ENCODE data around the gene PRKCB. TPM values are rescaled to one million over a fixed set of nuclear protein-coding genes. Genes with fewer than 3 reads are reported as not detected.

The PRKCB gene
- total RNA-seq, 3 donors from 2014 or later: 1.3 to 5.3 (median 4.7) TPM

DNA sequence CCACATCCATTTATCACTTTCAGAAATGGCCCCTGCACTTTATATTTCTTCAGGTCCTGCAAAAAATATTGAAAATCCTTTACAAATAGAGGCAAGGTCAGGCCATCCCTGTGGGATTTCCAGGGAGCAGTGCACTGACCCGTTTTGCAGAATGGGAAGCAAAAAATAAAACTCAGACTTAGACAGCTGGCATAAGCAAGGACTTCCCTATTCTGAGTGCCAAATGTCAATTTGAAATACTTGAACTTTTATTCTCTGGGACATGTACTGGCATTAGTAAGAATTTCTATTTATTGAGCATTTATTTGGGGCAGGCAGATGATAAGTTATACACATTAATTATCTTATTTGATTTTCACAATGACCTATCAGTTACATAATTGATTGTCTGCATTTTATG is 32.4 kb downstream of the PRKCB start:
- H3K36me3 ChIP-seq: no peaks in the 10 kb centered on the region
- no peaks in the 10 kb centered on the region for H3K9me3 ChIP-seq
- no peak overlapping the region for H3K4me3 ChIP-seq
- H3K27me3 ChIP-seq: no peaks in the 10 kb centered on the region
- intact Hi-C loops (cut with DNase I; ENCODE audit: low total_unique reads): no loop called here
- no peak overlapping the region for H3K27ac ChIP-seq
- DNase-seq (ENCODE audit: low spot score in 2 of 2): no peak
- TF ChIP-seq POLR2A (IDR thresholded peaks at IDR 0.05): no peak
- TF ChIP-seq, protein P1, sequence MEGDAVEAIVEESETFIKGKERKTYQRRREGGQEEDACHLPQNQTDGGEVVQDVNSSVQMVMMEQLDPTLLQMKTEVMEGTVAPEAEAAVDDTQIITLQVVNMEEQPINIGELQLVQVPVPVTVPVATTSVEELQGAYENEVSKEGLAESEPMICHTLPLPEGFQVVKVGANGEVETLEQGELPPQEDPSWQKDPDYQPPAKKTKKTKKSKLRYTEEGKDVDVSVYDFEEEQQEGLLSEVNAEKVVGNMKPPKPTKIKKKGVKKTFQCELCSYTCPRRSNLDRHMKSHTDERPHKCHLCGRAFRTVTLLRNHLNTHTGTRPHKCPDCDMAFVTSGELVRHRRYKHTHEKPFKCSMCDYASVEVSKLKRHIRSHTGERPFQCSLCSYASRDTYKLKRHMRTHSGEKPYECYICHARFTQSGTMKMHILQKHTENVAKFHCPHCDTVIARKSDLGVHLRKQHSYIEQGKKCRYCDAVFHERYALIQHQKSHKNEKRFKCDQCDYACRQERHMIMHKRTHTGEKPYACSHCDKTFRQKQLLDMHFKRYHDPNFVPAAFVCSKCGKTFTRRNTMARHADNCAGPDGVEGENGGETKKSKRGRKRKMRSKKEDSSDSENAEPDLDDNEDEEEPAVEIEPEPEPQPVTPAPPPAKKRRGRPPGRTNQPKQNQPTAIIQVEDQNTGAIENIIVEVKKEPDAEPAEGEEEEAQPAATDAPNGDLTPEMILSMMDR (IDR thresholded peaks at IDR 0.05): no peak
- H3K4me1 ChIP-seq: no peaks in the 10 kb centered on the region

- Histone ChIP-seq H3K27me3 (no peaks in the 10 kb centered on the region), H3K36me3 (no peaks in the 10 kb centered on the region), H3K4me1 (no peaks in the 10 kb centered on the region), H3K4me3 (no peak overlapping the region), H3K27ac (no peak overlapping the region), H3K9me3 (no peaks in the 10 kb centered on the region)
- intact Hi-C loops (cut with DNase I; ENCODE audit: low total_unique reads): no loop called here
- DNase-seq (ENCODE audit: low spot score in 2 of 2): no peak
- TF ChIP-seq, protein P1 (IDR thresholded peaks at IDR 0.05): no peak
- TF ChIP-seq POLR2AphosphoS5 (IDR thresholded peaks at IDR 0.05) (no peak), POLR2A (IDR thresholded peaks at IDR 0.05) (no peak)
Observed at GRCh38 chr16:23869052-23869451, 33.3 kb downstream of the PRKCB start.

DNA sequence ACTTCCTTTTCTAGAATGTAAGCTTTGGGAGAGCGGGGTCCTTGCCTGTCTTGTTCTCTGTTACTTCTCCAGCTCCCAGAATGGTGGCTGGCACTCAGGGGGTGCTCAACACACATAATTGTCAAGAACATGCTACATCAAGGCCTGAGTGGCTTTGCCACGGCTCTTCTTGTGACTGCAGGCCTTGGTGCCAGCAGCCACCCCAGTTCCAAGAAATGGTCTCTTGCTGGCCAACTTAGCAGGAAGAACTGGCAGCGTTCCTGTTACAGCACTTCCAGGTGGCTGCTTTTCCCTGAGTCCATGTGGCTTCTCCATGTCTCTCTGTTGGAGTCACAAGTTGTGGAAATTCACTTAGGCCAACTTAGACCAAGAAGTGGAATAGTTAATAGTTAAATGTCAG is 36.1 kb downstream of the PRKCB start:
- no peaks in the 10 kb centered on the region for H3K36me3 ChIP-seq
- no peaks in the 10 kb centered on the region for H3K4me1 ChIP-seq
- TF ChIP-seq, protein P1 (IDR thresholded peaks at IDR 0.05): no peak
- TF ChIP-seq POLR2AphosphoS5 (IDR thresholded peaks at IDR 0.05) (no peak), POLR2A (IDR thresholded peaks at IDR 0.05) (no peak)
- peak in 1 of 2 donors; percentile 24 for DNase-seq (ENCODE audit: low spot score in 2 of 2)
- no peaks in the 10 kb centered on the region for H3K27me3 ChIP-seq
- no peaks in the 10 kb centered on the region for H3K9me3 ChIP-seq
- intact Hi-C loops (cut with DNase I; ENCODE audit: low total_unique reads): no loop called here
- H3K27ac ChIP-seq: no peak overlapping the region
- H3K4me3 ChIP-seq: no peak overlapping the region

DNA sequence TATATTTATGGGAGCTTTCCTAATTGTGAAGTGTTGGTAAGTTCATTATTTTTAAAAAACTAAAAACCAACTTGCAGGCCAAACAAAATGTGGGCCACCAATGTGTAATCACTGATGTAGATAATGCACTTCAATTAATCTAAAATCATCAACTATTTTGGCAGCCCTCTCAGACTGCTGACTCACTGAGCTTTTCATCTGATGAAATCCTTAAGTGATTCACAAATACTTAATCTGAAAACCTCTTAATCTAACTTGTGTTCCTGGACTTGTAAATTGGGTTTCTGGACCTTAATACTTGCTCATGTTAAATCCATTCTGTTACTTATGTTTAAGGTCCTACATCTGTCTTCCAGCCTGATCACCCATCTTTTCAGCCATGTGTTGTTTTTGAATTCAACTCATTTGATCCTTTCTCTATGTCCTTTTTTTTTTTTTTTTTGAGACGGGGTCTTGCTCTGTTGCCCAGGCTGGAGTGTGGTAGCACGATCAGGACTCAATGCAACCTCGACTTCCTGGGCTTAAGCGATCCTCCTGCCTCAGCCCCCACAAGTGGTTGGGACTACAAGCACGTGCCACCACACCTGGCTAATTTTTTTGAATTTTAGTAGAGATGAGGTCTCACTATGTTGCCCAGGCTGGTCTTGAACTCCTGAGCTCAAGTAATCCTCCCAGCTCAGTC is 39.0 kb downstream of the PRKCB start:
- no peaks in the 10 kb centered on the region for H3K9me3 ChIP-seq
- no peak overlapping the region for H3K4me3 ChIP-seq
- TF ChIP-seq POLR2A (IDR thresholded peaks at IDR 0.05) (no peak), POLR2AphosphoS5 (IDR thresholded peaks at IDR 0.05) (no peak)
- TF ChIP-seq, protein P1 (IDR thresholded peaks at IDR 0.05): no peak
- intact Hi-C loops (cut with DNase I; ENCODE audit: low total_unique reads): no loop called here
- no peaks in the 10 kb centered on the region for H3K4me1 ChIP-seq
- no peaks in the 10 kb centered on the region for H3K36me3 ChIP-seq
- DNase-seq (ENCODE audit: low spot score in 2 of 2): no peak
- no peaks in the 10 kb centered on the region for H3K27me3 ChIP-seq
- H3K27ac ChIP-seq: no peak overlapping the region

DNA sequence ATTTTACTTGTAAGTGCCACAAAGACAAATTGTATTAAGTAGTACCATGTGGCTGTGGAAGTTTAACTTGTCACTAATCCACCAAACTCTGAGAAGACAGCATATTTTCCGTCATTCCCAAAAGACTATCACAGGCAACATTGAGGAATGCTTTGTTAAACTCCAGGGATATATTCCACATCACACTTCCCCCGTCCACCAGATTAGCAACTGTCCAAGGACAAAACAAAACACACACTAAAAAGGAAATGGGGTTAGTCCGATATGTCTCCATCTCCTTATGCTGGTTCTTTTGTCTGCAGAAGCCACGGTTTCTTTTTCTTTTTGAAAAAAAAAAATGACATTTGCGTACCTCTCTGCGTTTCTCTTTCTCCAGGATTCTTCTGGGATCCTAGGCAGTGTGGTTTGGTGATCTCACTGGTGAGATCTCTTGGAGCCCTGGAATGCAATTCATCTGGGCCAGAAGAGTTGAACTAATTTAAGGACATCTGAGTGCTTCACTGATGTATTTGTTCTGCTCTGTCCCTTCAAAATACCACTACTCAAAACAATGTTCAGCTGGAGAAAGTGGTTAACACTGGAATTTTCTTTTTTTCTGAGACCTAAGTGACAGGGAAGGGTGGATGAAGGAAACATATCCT is 40.6 kb downstream of the PRKCB start:
- intact Hi-C loops (cut with DNase I; ENCODE audit: low total_unique reads): no loop called here
- no peaks in the 10 kb centered on the region for H3K9me3 ChIP-seq
- no peaks in the 10 kb centered on the region for H3K27me3 ChIP-seq
- DNase-seq (ENCODE audit: low spot score in 2 of 2): no peak
- no peaks in the 10 kb centered on the region for H3K4me1 ChIP-seq
- no peaks in the 10 kb centered on the region for H3K36me3 ChIP-seq
- no peak for TF ChIP-seq POLR2AphosphoS5 (IDR thresholded peaks at IDR 0.05)
- TF ChIP-seq, protein P1 (IDR thresholded peaks at IDR 0.05): no peak
- H3K27ac ChIP-seq: no peak overlapping the region
- no peak overlapping the region for H3K4me3 ChIP-seq
